IPS-11a (cell line): ENCODE data around the gene DSCAML1.

Experiments used
- H3K4me3 ChIP-seq: one replicate; pipeline ENCODE4 v1.5.1; 2013; ENCODE audit warnings: low read depth, low read length, control low read depth

Gene DSCAML1

DNA sequence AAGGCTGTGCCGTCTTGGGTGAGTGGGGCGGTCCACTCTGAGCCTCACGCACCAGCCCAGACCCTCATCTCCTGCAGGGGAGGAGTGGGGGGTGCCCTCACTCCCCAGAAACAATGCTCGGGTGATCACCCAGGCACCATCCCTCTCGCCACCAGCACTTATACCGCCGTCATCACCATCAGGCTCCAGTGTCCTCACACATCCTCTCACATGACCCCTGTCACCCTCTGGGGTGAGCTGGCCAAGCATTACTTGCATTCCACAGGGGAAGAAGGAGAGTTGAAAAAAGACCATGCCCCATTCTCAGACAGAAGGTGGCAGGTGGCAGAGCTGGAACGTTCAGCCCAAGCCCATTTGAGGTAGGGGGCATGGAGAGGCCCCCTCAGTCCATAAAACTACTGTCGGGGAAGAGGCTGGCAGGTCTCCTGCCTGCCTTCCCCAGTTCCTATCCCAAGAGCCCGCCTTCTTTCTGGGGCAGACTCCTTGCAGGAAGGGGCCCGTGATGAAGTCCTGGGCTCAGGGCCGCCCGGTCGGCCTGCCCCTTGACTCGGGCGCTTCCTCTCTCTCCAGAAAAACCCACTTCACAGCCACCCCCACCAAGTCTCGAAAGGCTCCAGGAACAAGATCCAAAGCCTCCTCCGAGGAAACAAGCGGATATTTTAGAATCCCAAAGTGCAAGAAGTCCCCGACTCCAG, 153.3 kb downstream of the DSCAML1 start:
- H3K4me3 ChIP-seq = no peak overlapping the region

GRCh38 chr11:117642835-117643234, 154.2 kb downstream of the DSCAML1 start:
- H3K4me3 ChIP-seq = no peak overlapping the region

DNA sequence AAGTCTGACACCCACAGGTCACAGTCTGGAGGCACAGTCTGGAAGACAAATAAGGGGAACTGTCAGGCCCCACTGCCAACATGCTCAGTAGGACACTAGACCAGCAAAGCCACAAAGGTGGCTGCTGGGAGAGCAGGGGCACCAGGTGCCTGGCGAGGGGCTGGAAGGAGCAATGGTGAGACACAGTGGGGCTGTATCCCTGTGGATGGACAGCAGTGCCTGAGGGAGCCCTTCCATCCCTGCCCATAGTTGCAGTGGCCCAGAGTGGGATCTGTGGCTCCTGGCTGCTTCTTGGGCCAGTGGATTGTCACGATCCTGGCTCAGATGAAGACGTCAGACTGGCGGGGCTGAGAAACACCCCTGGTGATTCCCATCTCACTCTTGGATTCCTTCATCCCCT, 154.6 kb downstream of the DSCAML1 start:
- H3K4me3 ChIP-seq = no peak overlapping the region

DNA sequence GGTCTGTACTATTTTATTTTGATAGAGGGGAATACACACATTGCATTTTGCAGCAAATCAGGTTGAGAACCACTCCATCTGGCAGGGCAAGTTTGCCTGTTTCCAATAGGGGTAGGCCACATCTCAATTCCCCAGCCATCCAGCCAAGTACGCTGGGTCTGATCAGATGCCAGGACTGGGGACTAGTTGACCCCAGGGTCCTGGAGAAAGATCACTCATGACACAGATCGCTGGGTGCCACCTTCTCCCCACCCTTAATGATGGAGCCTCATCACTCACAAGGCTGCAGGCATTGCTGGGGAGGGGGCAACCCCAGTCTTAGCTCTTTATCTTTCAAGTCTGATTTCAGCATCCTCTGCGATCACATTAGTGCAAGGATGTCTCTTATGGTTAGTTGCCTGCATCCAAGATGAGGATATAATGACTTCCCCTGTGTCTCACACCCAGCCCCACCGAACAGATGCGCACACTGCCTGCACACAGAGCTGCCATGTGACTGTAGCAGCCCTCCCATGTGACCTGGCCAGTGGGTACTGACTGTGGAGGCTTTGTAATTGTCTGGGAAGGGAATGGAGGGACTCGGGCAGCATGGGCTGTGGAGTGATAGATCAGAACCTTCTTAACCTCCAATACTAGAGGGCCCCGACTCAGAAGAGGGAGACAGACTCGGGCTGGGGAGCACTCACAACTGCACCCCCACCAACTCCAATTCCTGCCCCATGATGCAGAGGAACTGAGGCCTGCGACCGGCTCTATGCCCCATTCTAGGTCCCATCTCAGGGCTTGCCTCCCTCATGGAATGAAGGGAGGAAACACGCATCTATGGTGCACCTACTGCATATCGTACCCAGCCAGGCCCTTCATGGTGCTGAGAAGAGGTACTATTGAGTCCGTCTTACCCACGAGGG, 155.8 kb downstream of the DSCAML1 start:
- H3K4me3 ChIP-seq = no peak overlapping the region

- H3K4me3 ChIP-seq = no peak overlapping the region
These were observed 157.0 kb downstream of the DSCAML1 start for GRCh38 chr11:117640041-117640440.

- no peak overlapping the region for H3K4me3 ChIP-seq
These were observed 157.4 kb downstream of the DSCAML1 start for GRCh38 chr11:117639601-117640000.

DNA sequence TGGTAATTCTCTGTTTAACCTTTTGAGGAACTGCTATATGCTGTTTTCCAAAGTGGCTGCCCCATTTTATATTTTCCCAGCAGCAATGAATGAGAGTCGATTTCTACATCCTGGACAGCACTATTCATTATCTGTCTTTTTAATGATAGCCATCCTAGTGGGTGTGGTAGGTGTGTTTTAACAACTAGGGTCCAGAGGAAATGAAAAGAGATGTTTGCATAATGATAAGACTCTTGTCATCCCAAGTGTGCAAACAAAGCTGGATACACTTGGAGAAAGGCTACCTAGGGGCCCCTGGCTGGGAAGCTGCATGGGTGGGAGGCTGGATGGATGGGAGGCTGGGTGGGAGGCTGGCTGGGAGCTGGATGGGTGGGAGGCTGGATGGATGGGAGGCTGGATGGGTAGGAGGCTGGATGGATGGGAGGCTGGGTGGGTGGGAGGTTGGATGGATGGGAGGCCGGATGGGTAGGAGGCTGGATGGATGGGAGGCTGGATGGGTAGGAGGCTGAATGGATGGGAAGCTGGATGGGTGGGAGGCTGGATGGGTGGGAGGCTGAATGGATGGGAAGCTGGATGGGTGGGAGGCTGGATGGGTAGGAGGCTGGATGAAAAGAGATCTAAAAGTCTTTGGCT, 158.0 kb downstream of the DSCAML1 start:
- no peak overlapping the region for H3K4me3 ChIP-seq

GRCh38 chr11:117634756-117635603, 162.0 kb downstream of the DSCAML1 start:
- no peak overlapping the region for H3K4me3 ChIP-seq

- no peak overlapping the region for H3K4me3 ChIP-seq
These were observed 162.8 kb downstream of the DSCAML1 start for GRCh38 chr11:117633976-117634755.

GRCh38 chr11:117633186-117633754, 163.7 kb downstream of the DSCAML1 start:
- no peak overlapping the region for H3K4me3 ChIP-seq

GRCh38 chr11:117632306-117632705, 164.7 kb downstream of the DSCAML1 start:
- no peak overlapping the region for H3K4me3 ChIP-seq

- H3K4me3 ChIP-seq = no peak overlapping the region
These were observed 165.5 kb downstream of the DSCAML1 start for GRCh38 chr11:117631336-117632140.

GRCh38 chr11:117629891-117630538, 167.0 kb downstream of the DSCAML1 start:
- H3K4me3 ChIP-seq = no peak overlapping the region

DNA sequence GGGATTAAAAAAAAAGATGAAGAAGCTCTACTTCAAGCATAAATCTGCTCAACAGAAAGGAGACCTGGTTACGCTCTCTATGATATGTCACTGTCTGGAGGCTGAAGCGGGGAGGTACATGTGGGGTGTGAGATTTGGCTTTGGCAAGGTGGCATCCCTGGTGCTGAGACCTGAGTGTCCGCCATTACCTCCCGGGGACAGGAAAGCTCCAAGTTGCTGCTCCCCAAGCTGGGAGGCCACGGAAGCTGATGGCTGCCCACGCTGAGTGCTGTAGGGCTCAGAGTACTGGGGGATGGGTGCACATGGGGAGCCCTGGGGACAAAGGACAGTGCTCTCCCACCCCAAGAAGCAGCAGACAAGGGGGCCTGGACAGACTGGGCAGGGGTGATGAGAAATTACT, 167.9 kb downstream of the DSCAML1 start:
- H3K4me3 ChIP-seq = no peak overlapping the region

GRCh38 chr11:117627259-117627658, 169.8 kb downstream of the DSCAML1 start:
- no peak overlapping the region for H3K4me3 ChIP-seq

- H3K4me3 ChIP-seq = no peak overlapping the region
These were observed 170.4 kb downstream of the DSCAML1 start for GRCh38 chr11:117626576-117626975.

- H3K4me3 ChIP-seq = no peak overlapping the region
These were observed 171.8 kb downstream of the DSCAML1 start for GRCh38 chr11:117625237-117625636.

DNA sequence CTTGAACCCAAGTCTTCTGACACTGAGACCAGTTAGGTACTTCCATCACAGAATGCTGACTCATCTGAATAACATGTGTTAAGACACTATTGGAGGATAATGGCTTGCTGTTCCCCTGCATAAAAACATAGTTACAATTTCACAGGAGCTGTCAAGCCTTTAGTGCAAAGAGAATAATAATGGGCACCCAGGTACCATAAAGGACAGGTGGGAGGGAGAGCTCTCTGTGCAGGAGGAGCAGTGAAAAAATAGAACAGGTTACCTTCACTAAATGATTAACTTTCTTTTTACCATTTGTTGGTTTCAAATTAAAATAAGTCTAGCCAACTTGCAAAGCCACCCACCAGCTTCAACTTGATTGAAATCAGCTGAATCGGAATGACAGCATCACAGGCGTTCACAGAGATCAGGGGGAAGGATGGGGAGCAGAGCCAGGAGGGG, 173.2 kb downstream of the DSCAML1 start:
- H3K4me3 ChIP-seq = no peak overlapping the region
